IMR-90 (cell line): Measurements from ENCODE around the gene C12orf57. TPM values are rescaled to one million over a fixed set of nuclear protein-coding genes. Genes with fewer than 3 reads are reported as not detected.

Source experiments
- ATAC-seq: fragments of 200-7000 bp; cut with Tn5 transposase; 2 replicates; pipeline ENCODE4 v1.9.1; 2020; ENCODE audit warnings: low read depth, mild to moderate bottlenecking, moderate library complexity
- BruUV-seq: library from RNA; stranded (reverse); fragments of 400-500 nt; replicated peaks from 2 replicates; lab custom pipeline; 2021; lab: Mats Ljungman, UMichigan
- CTCF ChIA-PET: fragments of 300-600 bp; formaldehyde crosslinking; extraction: SDS; loops from one replicate; lab custom pipeline; 2021; ENCODE audit warnings: antibody characterized with exemption; lab: Yijun Ruan, JAX
- POLR2A ChIA-PET: fragments of 300-600 bp; sonication (Branson Sonifier 250); formaldehyde crosslinking; loops from one replicate; lab custom pipeline; 2022; ENCODE audit warnings: antibody characterized with exemption; ENCODE audit not compliant: unreplicated experiment; lab: Charles Lee
- DNase-seq: peaks from one replicate; pipeline ENCODE4 v3.0.0; 2013
- H2AFZ ChIP-seq: replicated peaks from 2 replicates; pipeline ENCODE3; 2013; ENCODE audit warnings: low read length, mild to moderate bottlenecking; ENCODE audit not compliant: poor library complexity
- H2AK5ac ChIP-seq: 2 replicates; pipeline ENCODE4 v1.6.1; 2013; ENCODE audit warnings: low read depth, low read length, inconsistent platforms
- H2AK9ac ChIP-seq: replicated peaks from 2 replicates; pipeline ENCODE3; 2013; ENCODE audit warnings: mild to moderate bottlenecking, low read depth, low read length, moderate library complexity; ENCODE audit not compliant: poor library complexity
- H2BK120ac ChIP-seq: 2 replicates; pipeline ENCODE4 v1.6.1; 2013; ENCODE audit warnings: low read depth, low read length, inconsistent platforms
- H2BK15ac ChIP-seq: 3 replicates; pipeline ENCODE4 v1.6.1; 2013; ENCODE audit warnings: low read depth, low read length, inconsistent platforms
- H2BK20ac ChIP-seq: 2 replicates; pipeline ENCODE4 v1.6.1; 2013; ENCODE audit warnings: low read depth, mild to moderate bottlenecking, inconsistent platforms, low read length, moderate library complexity
- H2BK5ac ChIP-seq: 2 replicates; pipeline ENCODE4 v1.6.1; 2013; ENCODE audit warnings: mild to moderate bottlenecking, low read depth, low read length, inconsistent platforms; ENCODE audit not compliant: poor library complexity, severe bottlenecking
- H3K14ac ChIP-seq: replicated peaks from 2 replicates; pipeline ENCODE4 v1.6.1; 2013; ENCODE audit warnings: low read depth, low read length, inconsistent platforms
- H3K18ac ChIP-seq: 2 replicates; pipeline ENCODE4 v1.6.1; 2013; ENCODE audit warnings: low read depth, low read length, control low read depth
- H3K23ac ChIP-seq: 2 replicates; pipeline ENCODE4 v1.6.1; 2013; ENCODE audit warnings: low read depth, low read length, inconsistent platforms
- H3K27ac ChIP-seq: 2 replicates; pipeline ENCODE4 v1.5.1; 2013; ENCODE audit warnings: mild to moderate bottlenecking, control low read depth, low read length; ENCODE audit not compliant: insufficient read depth
- H3K27me3 ChIP-seq: 2 replicates; pipeline ENCODE4 v1.6.1; 2013; ENCODE audit warnings: low read length; ENCODE audit not compliant: control insufficient read depth, insufficient read depth
- H3K36me3 ChIP-seq: 2 replicates; pipeline ENCODE4 v1.6.1; 2013; ENCODE audit warnings: low read length, mixed read lengths; ENCODE audit not compliant: control insufficient read depth, insufficient read depth
- H3K4ac ChIP-seq: 2 replicates; pipeline ENCODE4 v1.6.1; 2013; ENCODE audit warnings: low read depth, low read length, inconsistent platforms
- H3K4me1 ChIP-seq: 2 replicates; pipeline ENCODE4 v1.6.1; 2013; ENCODE audit warnings: low read length, mixed read lengths; ENCODE audit not compliant: control insufficient read depth, insufficient read depth
- H3K4me2 ChIP-seq: 2 replicates; pipeline ENCODE4 v1.6.1; 2013; ENCODE audit warnings: low read depth, mild to moderate bottlenecking, control low read depth, low read length, moderate library complexity
- H3K4me3 ChIP-seq: 2 replicates; pipeline ENCODE4 v1.5.1; 2013; ENCODE audit warnings: low read depth, mild to moderate bottlenecking, control low read depth, low read length, moderate library complexity; ENCODE audit not compliant: insufficient read depth
- H3K56ac ChIP-seq: 2 replicates; pipeline ENCODE4 v1.6.1; 2013; ENCODE audit warnings: low read length, inconsistent platforms; ENCODE audit not compliant: insufficient read depth; ENCODE audit errors: extremely low read depth
- H3K79me1 ChIP-seq, 2 experiments: 2 replicates each; pipeline ENCODE4 v1.6.1; 2013; ENCODE audit warnings: low read length in 2 of 2, inconsistent platforms in 1 of 2, low read depth in 1 of 2
- H3K9ac ChIP-seq: 2 replicates; pipeline ENCODE4 v1.6.1; 2013; ENCODE audit warnings: low read depth, low read length, control low read depth
- H3K9me1 ChIP-seq: 2 replicates; pipeline ENCODE4 v1.6.1; 2013; ENCODE audit warnings: low read length, inconsistent platforms; ENCODE audit not compliant: insufficient read depth
- H3K9me3 ChIP-seq: 2 replicates; pipeline ENCODE4 v1.6.1; 2013; ENCODE audit warnings: low read length; ENCODE audit not compliant: control insufficient read depth, insufficient read depth
- H4K20me1 ChIP-seq: 2 replicates; pipeline ENCODE4 v1.6.1; 2013; ENCODE audit warnings: low read length, inconsistent platforms; ENCODE audit not compliant: insufficient read depth
- H4K5ac ChIP-seq: 2 replicates; pipeline ENCODE4 v1.6.1; 2013; ENCODE audit warnings: mild to moderate bottlenecking, low read depth, low read length, control low read depth
- H4K8ac ChIP-seq, 2 experiments: 2 replicates each; pipeline ENCODE4 v1.6.1; 2013; ENCODE audit warnings: low read depth in 2 of 2, low read length in 2 of 2, control low read depth in 1 of 2, inconsistent platforms in 1 of 2
- H4K91ac ChIP-seq: 2 replicates; pipeline ENCODE4 v1.6.1; 2013; ENCODE audit warnings: low read depth, low read length, inconsistent platforms; ENCODE audit not compliant: insufficient read depth
- BHLHE40 ChIP-seq: fragments of 150-350 bp; IDR thresholded peaks from 2 replicates; pipeline ENCODE4 v1.6.1; 2016; ENCODE audit warnings: mild to moderate bottlenecking, low read depth, low read length
- CEBPB ChIP-seq: IDR thresholded peaks from 2 replicates; pipeline ENCODE4 v1.6.1; 2012; ENCODE audit warnings: low read depth, low read length, improper control_type of control experiment
- CHD1 ChIP-seq: IDR thresholded peaks from 2 replicates; pipeline ENCODE4 v1.6.1; 2012; ENCODE audit warnings: low read depth, low read length, improper control_type of control experiment
- CTCF ChIP-seq: conservative IDR thresholded peaks from 2 replicates; pipeline ENCODE4 v1.5.1; 2012; ENCODE audit warnings: mild to moderate bottlenecking, low read depth, low read length, improper control_type of control experiment
- ELK1 ChIP-seq: fragments of 150-350 bp; IDR thresholded peaks from 2 replicates; pipeline ENCODE4 v1.6.1; 2016; ENCODE audit warnings: low read depth, mild to moderate bottlenecking, low read length, moderate library complexity, borderline replicate concordance
- FOS ChIP-seq: fragments of 150-350 bp; IDR thresholded peaks from 2 replicates; pipeline ENCODE4 v1.6.1; 2016; ENCODE audit warnings: low read depth, low read length
- MAFK ChIP-seq: IDR thresholded peaks from 2 replicates; pipeline ENCODE4 v1.6.1; 2012; ENCODE audit warnings: low read depth, low read length, improper control_type of control experiment
- MAZ ChIP-seq: IDR thresholded peaks from 2 replicates; pipeline ENCODE4 v1.6.1; 2012; ENCODE audit warnings: low read depth, mild to moderate bottlenecking, low read length, improper control_type of control experiment, moderate library complexity, borderline replicate concordance
- MXI1 ChIP-seq: IDR thresholded peaks from 2 replicates; pipeline ENCODE4 v1.6.1; 2012; ENCODE audit warnings: low read depth, mild to moderate bottlenecking, low read length, moderate library complexity, borderline replicate concordance
- NFE2L2 ChIP-seq: fragments of 150-350 bp; IDR thresholded peaks from 2 replicates; pipeline ENCODE4 v1.6.1; 2016; ENCODE audit warnings: low read depth, mild to moderate bottlenecking, low read length
- POLR2A ChIP-seq: IDR thresholded peaks from 2 replicates; pipeline ENCODE4 v1.6.1; 2012; ENCODE audit warnings: mild to moderate bottlenecking, low read depth, low read length
- RAD21 ChIP-seq: IDR thresholded peaks from 2 replicates; pipeline ENCODE4 v1.6.1; 2012; ENCODE audit warnings: low read length, improper control_type of control experiment
- RCOR1 ChIP-seq: IDR thresholded peaks from 2 replicates; pipeline ENCODE4 v1.6.1; 2012; ENCODE audit warnings: mild to moderate bottlenecking, low read length, improper control_type of control experiment; ENCODE audit not compliant: insufficient replicate concordance
- RFX5 ChIP-seq: IDR thresholded peaks from 2 replicates; pipeline ENCODE4 v1.8.0; 2012; ENCODE audit warnings: low read depth, mild to moderate bottlenecking, low read length, moderate library complexity
- SMC3 ChIP-seq: fragments of 150-350 bp; IDR thresholded peaks from 2 replicates; pipeline ENCODE4 v1.6.1; 2016; ENCODE audit warnings: low read depth, mild to moderate bottlenecking, antibody characterized with exemption, low read length, moderate library complexity
- USF2 ChIP-seq: fragments of 150-350 bp; IDR thresholded peaks from 2 replicates; pipeline ENCODE4 v1.6.1; 2017; ENCODE audit warnings: mild to moderate bottlenecking, antibody characterized with exemption, low read length, low read depth
- WGBS, 2 experiments: methylation state at CpG; one replicate each; pipeline versions ENCODE4 v1.1.5 to v1.1.7; 2013; ENCODE audit warnings: missing lambda C conversion rate in 2 of 2; ENCODE audit not compliant: insufficient read length in 1 of 2; ENCODE audit errors: extremely low coverage in 2 of 2; 5-methylcytosine and 5-hydroxymethylcytosine counted together
- dilution Hi-C: fragments of 300-500 bp; cut with HindIII; formaldehyde crosslinking; loops from one replicate; pipeline ENCODE4 v1.14.3; 2018; ENCODE audit warnings: low sequenced_read_pairs; ENCODE audit not compliant: unreplicated experiment
- in situ Hi-C: fragments of 300-500 bp; cut with MboI; formaldehyde crosslinking; loops from 3 replicates; pipeline ENCODE4 v1.14.3; 2019; ENCODE audit warnings: low sequenced_read_pairs, inconsistent platforms, mixed read lengths
- intact Hi-C: fragments of 100-400 bp; cut with micrococcal nuclease; formaldehyde crosslinking; loops from 2 replicates; pipeline ENCODE4 v1.10.0; 2022
- polyA plus RNA-seq, 3 experiments: library from polyadenylated mRNA; depleted of rRNA; stranded (reverse); fragments of >200 nt; gene quantifications; 2 replicates each; pipeline ENCODE4 v1.2.3, GENCODE V29; 2012; ENCODE audit warnings: low replicate concordance in 1 of 3
- total RNA-seq: library from RNA; depleted of rRNA; stranded (reverse); fragments of >200 nt; gene quantifications from 2 replicates; pipeline ENCODE4 v1.2.3, GENCODE V29; 2012

C12orf57 gene
- total and polyA plus RNA-seq, 2 of the 4 experiments (the other 2 are of a cell fraction), result 238 to 530 TPM

- no peak overlapping the region for H3K4me3 ChIP-seq
- BruUV-seq, result no TSS peak
- no peak overlapping the region for H3K14ac ChIP-seq
- H3K79me1 ChIP-seq, result peaks cover 20 to 55% of the 10 kb centered on the region in 2 experiments
- no peak overlapping the region for H2AFZ ChIP-seq
- H3K4ac ChIP-seq, result no peak overlapping the region
- dilution Hi-C loops, result no loop called here
- no peak overlapping the region for H2BK5ac ChIP-seq
- H2BK120ac ChIP-seq, result no peak overlapping the region
- intact Hi-C loops, result no loop called here
- H3K27me3 ChIP-seq, result no peaks in the 10 kb centered on the region
- H3K4me1 ChIP-seq, result peaks cover 4% of the 10 kb centered on the region
- no peak overlapping the region for H2BK15ac ChIP-seq
- peaks cover 38% of the 10 kb centered on the region for H3K36me3 ChIP-seq
- 0 out of 2 replicates have a peak overlapping the region, but pooled peaks have one; percentile 75 for H3K23ac ChIP-seq
- TF ChIP-seq SMC3, result no peak
- no peak for TF ChIP-seq CEBPB
- no peak for TF ChIP-seq CTCF
- TF ChIP-seq RAD21, result no peak
- no peak for TF ChIP-seq ELK1
- no peak for TF ChIP-seq MAFK
- TF ChIP-seq RFX5, result no peak
- TF ChIP-seq FOS, result no peak
- no peak for TF ChIP-seq USF2
- no peak for TF ChIP-seq POLR2A
- TF ChIP-seq BHLHE40, result no peak
- TF ChIP-seq MXI1, result no peak
- TF ChIP-seq MAZ, result no peak
- no peak for TF ChIP-seq NFE2L2
- no peak for TF ChIP-seq CHD1
- TF ChIP-seq RCOR1, result no peak
- H2AK9ac ChIP-seq, result no peak overlapping the region
- no peak overlapping the region for H3K9ac ChIP-seq
- H2BK20ac ChIP-seq, result no peak overlapping the region
- 100% methylated on average over 3 of the region's 9 CpGs; no CpG with 5 or more reads in 1 of the 2 experiments for WGBS, 2 experiments
- H4K8ac ChIP-seq, result no peak overlapping the region
- POLR2A ChIA-PET, result no interaction called here
- no peaks in the 10 kb centered on the region for H3K9me3 ChIP-seq
- no peak overlapping the region; the same call in 1 of the 2 replicates for H2AK5ac ChIP-seq
- in situ Hi-C loops, result no loop called here
- no peaks in the 10 kb centered on the region for H4K20me1 ChIP-seq
- no peak overlapping the region for H3K4me2 ChIP-seq
- no peaks in the 10 kb centered on the region for H3K9me1 ChIP-seq
- no peak overlapping the region for H3K27ac ChIP-seq
- ATAC-seq (no peak), DNase-seq (no peak)
- no peak overlapping the region for H4K5ac ChIP-seq
- CTCF ChIA-PET, result interaction anchor here (0.5 kb wide), 1 partner anchor 70 kb away, joined by 3 read pairs; no protein-coding TSS in a partner anchor
- no peak overlapping the region for H3K18ac ChIP-seq
- no peak overlapping the region for H3K56ac ChIP-seq
- H4K91ac ChIP-seq, result no peak overlapping the region
Observed at GRCh38 chr12:6968426-6968825, 24.6 kb downstream of the C12orf57 start.
